Smooth muscle cell (in vitro differentiated cells): Measurements from ENCODE around the gene TPK1. TPM values are rescaled to one million over a fixed set of nuclear protein-coding genes. Genes with fewer than 3 reads are reported as not detected.
"Not testable (repeated sequence)": the region's sequence is repeated elsewhere in the genome, so short reads cannot be mapped to it uniquely, and the experiment has no call there.

Experiments used
- DNase-seq: peaks from one replicate; lab custom pipeline; 2025; ENCODE audit not compliant: unreplicated experiment; lab: John Stamatoyannopoulos, UW
- H2AFZ ChIP-seq: fragments of 200-600 bp; sonication (generic); 2 replicates; pipeline ENCODE4 v1.6.0; 2016; ENCODE audit warnings: antibody characterized with exemption, low read depth, mild to moderate bottlenecking
- H3F3A ChIP-seq: fragments of 200-600 bp; sonication (generic); 2 replicates; pipeline ENCODE4 v1.6.0; 2017; ENCODE audit warnings: antibody characterized with exemption, low read depth
- H3K27ac ChIP-seq: fragments of 200-600 bp; sonication (generic); 2 replicates; pipeline ENCODE4 v1.5.1; 2016; ENCODE audit warnings: low read depth, mild to moderate bottlenecking
- H3K27me3 ChIP-seq: fragments of 200-600 bp; sonication (generic); 2 replicates; pipeline ENCODE4 v1.6.1; 2016; ENCODE audit warnings: low read depth, mild to moderate bottlenecking
- H3K36me3 ChIP-seq: fragments of 200-600 bp; sonication (generic); 2 replicates; pipeline ENCODE4 v1.5.1; 2016; ENCODE audit warnings: low read depth
- H3K4me1 ChIP-seq: fragments of 200-600 bp; sonication (generic); 2 replicates; pipeline ENCODE4 v1.5.1; 2016; ENCODE audit warnings: low read depth
- H3K4me2 ChIP-seq: fragments of 200-600 bp; sonication (generic); 2 replicates; pipeline ENCODE4 v1.6.0; 2016; ENCODE audit warnings: mild to moderate bottlenecking
- H3K4me3 ChIP-seq: fragments of 200-600 bp; sonication (generic); 2 replicates; pipeline ENCODE4 v1.5.1; 2016; ENCODE audit warnings: mild to moderate bottlenecking
- H3K79me2 ChIP-seq: fragments of 200-600 bp; sonication (generic); 2 replicates; pipeline ENCODE4 v1.6.0; 2016; ENCODE audit warnings: low read depth, mild to moderate bottlenecking
- H3K9ac ChIP-seq: fragments of 200-600 bp; sonication (generic); 2 replicates; pipeline ENCODE4 v1.6.0; 2016; ENCODE audit warnings: low read depth
- H3K9me3 ChIP-seq: fragments of 200-600 bp; sonication (generic); replicated peaks from 2 replicates; pipeline ENCODE4 v1.5.1; 2016; ENCODE audit warnings: low read depth
- H4K20me1 ChIP-seq: fragments of 200-600 bp; sonication (generic); 2 replicates; pipeline ENCODE4 v1.6.0; 2016; ENCODE audit warnings: low read depth
- WGBS: methylation state at CpG from one replicate; pipeline ENCODE4 v1.1.7; 2016; ENCODE audit warnings: low lambda C conversion rate; 5-methylcytosine and 5-hydroxymethylcytosine counted together
- polyA plus RNA-seq: library from polyadenylated mRNA; unstranded; fragments of >200 nt; fragmentation: Nextera tagmentation; extraction: Ambion mirVana; gene quantifications from 2 replicates; pipeline ENCODE4 v1.2.1, GENCODE V29; 2016
- total RNA-seq: library from RNA; depleted of rRNA; stranded (reverse); fragments of >200 nt; gene quantifications from 2 replicates; pipeline ENCODE4 v1.2.3, GENCODE V29; 2014
- TF ChIP-seq, protein P1 (sequence below): fragments of 200-600 bp; sonication (generic); IDR thresholded peaks from 2 replicates; pipeline ENCODE4 v1.5.1; 2017; ENCODE audit warnings: borderline replicate concordance, mild to moderate bottlenecking, antibody characterized with exemption; ENCODE audit not compliant: insufficient read depth, poor library complexity, severe bottlenecking

The TPK1 gene
- total and polyA plus RNA-seq, 2 experiments from 2014 or later: 1.2 to 1.9 TPM

- Histone ChIP-seq H4K20me1 (no peaks in the 10 kb centered on the region), H2AFZ (no peak overlapping the region), H3K9me3 (no peaks in the 10 kb centered on the region), H3K9ac (no peak overlapping the region), H3F3A (no peaks in the 10 kb centered on the region), H3K36me3 (no peaks in the 10 kb centered on the region), H3K4me3 (no peak overlapping the region), H3K79me2 (no peaks in the 10 kb centered on the region), H3K27me3 (no peaks in the 10 kb centered on the region), H3K4me1 (no peaks in the 10 kb centered on the region), H3K4me2 (no peak overlapping the region), H3K27ac (no peak overlapping the region)
- TF ChIP-seq, protein P1, sequence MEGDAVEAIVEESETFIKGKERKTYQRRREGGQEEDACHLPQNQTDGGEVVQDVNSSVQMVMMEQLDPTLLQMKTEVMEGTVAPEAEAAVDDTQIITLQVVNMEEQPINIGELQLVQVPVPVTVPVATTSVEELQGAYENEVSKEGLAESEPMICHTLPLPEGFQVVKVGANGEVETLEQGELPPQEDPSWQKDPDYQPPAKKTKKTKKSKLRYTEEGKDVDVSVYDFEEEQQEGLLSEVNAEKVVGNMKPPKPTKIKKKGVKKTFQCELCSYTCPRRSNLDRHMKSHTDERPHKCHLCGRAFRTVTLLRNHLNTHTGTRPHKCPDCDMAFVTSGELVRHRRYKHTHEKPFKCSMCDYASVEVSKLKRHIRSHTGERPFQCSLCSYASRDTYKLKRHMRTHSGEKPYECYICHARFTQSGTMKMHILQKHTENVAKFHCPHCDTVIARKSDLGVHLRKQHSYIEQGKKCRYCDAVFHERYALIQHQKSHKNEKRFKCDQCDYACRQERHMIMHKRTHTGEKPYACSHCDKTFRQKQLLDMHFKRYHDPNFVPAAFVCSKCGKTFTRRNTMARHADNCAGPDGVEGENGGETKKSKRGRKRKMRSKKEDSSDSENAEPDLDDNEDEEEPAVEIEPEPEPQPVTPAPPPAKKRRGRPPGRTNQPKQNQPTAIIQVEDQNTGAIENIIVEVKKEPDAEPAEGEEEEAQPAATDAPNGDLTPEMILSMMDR: no peak
- DNase-seq: no peak
- WGBS: 84% methylated on average over 9 of the region's 9 CpGs
These were observed 399.4 kb downstream of the TPK1 start for GRCh38 chr7:144436500-144436899.

- WGBS: 85% methylated on average over 2 of the region's 2 CpGs
- H3F3A ChIP-seq: no peaks in the 10 kb centered on the region
- H3K36me3 ChIP-seq: no peaks in the 10 kb centered on the region
- H2AFZ ChIP-seq: no peak overlapping the region
- H4K20me1 ChIP-seq: no peaks in the 10 kb centered on the region
- H3K27me3 ChIP-seq: no peaks in the 10 kb centered on the region
- H3K4me3 ChIP-seq: no peak overlapping the region
- TF ChIP-seq, protein P1: no peak
- DNase-seq: no peak
- H3K9ac ChIP-seq: no peak overlapping the region
- no peaks in the 10 kb centered on the region for H3K4me1 ChIP-seq
- no peak overlapping the region for H3K4me2 ChIP-seq
- peaks cover 3% of the 10 kb centered on the region for H3K9me3 ChIP-seq
- no peaks in the 10 kb centered on the region for H3K79me2 ChIP-seq
- H3K27ac ChIP-seq: no peak overlapping the region
These were observed 407.4 kb downstream of the TPK1 start for GRCh38 chr7:144428431-144428830.

DNA sequence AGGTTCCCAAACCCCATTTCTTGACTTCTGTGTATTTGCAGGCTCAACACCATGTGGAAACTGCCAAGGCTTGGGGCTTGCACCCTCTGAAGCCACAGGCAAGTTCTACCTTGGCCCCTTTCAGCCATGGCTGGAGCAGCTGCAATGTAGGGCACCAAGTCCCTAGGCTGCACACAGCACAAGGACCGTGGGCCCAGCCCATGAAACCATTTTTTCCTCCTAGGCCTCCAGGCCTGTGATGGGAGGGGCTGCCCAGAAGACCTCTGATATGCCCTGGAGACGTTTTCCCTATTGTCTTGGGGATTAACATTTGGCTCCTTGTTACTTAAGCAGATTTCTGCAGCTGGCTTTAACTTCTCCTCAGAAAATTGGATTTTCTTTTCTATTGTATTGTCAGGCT is 408.3 kb downstream of the TPK1 start:
- H3K27me3 ChIP-seq, H3K9ac ChIP-seq, H3F3A ChIP-seq, H3K27ac ChIP-seq, H3K4me1 ChIP-seq, H3K4me2 ChIP-seq, H3K9me3 ChIP-seq, H2AFZ ChIP-seq, H3K79me2 ChIP-seq, H3K36me3 ChIP-seq, DNase-seq, H4K20me1 ChIP-seq, H3K4me3 ChIP-seq: not testable (repeated sequence)
- WGBS: 54% methylated on average over 2 of the region's 2 CpGs

GRCh38 chr7:144418931-144419330 is 416.9 kb downstream of the TPK1 start:
- H3F3A ChIP-seq, H4K20me1 ChIP-seq, H2AFZ ChIP-seq, H3K79me2 ChIP-seq, DNase-seq, H3K27ac ChIP-seq, H3K4me1 ChIP-seq, H3K4me2 ChIP-seq, H3K9ac ChIP-seq, H3K9me3 ChIP-seq, H3K4me3 ChIP-seq, H3K36me3 ChIP-seq, H3K27me3 ChIP-seq: not testable (repeated sequence)
- 80% methylated on average over 4 of the region's 4 CpGs for WGBS

DNA sequence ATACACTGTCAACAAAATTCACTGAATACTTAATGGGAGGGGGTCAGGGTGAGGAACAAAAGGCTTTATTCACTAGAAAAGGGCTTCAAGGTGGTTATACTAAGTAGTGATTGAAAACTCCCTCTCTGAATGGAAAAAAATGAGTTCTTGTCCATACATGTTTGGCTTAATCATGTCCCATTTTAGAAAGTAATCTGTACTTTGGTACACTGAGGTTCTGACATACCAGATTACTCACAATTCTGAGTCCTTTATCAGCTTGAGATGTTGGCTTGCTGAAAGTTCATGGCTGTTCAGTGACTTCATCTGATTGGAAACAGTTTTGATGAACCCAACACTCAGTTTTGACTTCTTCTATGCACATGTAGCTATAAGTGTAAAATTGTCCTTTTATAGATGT is 419.5 kb downstream of the TPK1 start:
- Histone ChIP-seq H3K9ac (no peak overlapping the region), H3F3A (no peaks in the 10 kb centered on the region), H3K4me2 (no peak overlapping the region), H4K20me1 (no peaks in the 10 kb centered on the region), H3K27ac (peak overlapping the region; percentile 43), H3K27me3 (no peaks in the 10 kb centered on the region), H3K36me3 (no peaks in the 10 kb centered on the region), H3K79me2 (no peaks in the 10 kb centered on the region), H3K4me1 (no peaks in the 10 kb centered on the region), H2AFZ (no peak overlapping the region), H3K4me3 (no peak overlapping the region), H3K9me3 (no peaks in the 10 kb centered on the region)
- TF ChIP-seq, protein P1: no peak
- DNase-seq: no peak
